Measurements from ENCODE around the gene PIAS4.
"Not testable (repeated sequence)": the region's sequence is repeated elsewhere in the genome, so short reads cannot be mapped to it uniquely, and the experiment has no call there.

Gene PIAS4

DNA sequence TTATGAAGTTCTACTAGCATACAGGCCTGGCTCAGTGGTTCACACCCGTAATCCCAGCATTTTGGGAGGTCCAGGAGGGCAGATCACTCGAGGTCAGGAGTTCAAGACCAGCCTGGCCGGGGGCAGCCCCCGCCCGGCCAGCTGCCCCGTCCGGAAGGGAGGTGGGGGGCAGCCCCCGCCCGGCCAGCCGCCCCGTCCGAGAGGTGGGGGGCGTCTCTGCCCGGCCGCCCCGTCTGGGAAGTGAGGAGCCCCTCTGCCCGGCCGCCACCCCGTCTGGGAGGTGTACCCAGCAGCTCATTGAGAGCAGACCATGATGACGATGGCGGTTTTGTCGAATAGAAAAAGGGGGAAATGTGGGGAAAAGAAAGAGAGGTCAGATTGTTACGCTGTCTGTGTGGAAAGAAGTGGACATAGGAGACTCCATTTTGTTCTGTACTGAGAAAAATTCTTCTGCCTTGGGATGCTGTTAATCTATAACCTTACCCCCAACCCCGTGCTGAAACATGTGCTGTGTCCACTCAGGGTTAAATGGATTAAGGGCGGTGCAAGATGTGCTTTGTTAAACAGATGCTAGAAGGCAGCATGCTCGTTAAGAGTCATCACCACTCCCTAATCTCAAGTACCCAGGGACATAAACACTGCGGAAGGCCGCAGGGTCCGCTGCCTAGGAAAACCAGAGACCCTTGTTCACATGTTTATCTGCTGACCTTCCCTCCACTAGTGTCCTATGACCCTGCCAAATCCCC, 8.7 kb upstream of the PIAS4 start:
- DNase-seq = not testable (repeated sequence)

DNA sequence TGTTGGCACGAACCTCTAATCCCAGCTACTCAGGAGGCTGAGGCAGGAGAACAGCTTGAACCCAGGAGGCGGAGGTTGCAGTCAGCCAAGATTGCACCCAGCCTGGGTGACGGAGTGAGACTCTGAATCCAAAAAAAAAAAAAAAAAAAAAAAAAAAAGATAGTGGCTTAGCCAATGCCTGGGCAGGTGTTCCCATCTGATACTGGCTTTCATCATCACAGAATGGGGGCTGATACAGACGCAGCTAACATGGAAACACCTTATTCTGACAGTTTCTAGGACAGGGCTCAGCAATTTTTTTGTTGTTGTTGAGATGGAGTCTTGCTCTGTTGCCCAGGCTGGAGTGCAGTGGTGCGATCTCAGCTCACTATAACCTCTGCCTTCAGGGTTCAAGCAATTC, 6.7 kb upstream of the PIAS4 start:
- DNase-seq = not testable (repeated sequence)

DNA sequence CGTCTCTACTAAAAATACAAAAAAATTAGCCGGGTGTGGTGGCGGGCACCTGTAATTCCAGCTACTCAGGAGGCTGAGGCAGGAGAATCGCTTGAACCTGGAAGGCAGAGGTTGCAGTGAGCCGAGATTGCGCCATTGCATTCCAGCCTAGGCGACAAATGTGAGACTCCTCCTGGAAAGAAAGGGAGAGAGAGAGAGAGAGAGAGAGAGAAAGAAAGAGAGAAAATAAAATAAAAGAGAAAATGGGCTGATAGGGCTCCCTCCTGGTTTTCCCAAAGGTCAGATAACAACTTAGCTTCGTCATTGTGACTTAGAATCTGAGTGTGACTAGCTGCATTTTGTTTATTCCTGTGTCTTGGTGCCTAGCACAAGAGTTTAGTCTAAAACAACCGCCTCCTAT, 2.1 kb upstream of the PIAS4 start:
- DNase-seq = not testable (repeated sequence)

DNA sequence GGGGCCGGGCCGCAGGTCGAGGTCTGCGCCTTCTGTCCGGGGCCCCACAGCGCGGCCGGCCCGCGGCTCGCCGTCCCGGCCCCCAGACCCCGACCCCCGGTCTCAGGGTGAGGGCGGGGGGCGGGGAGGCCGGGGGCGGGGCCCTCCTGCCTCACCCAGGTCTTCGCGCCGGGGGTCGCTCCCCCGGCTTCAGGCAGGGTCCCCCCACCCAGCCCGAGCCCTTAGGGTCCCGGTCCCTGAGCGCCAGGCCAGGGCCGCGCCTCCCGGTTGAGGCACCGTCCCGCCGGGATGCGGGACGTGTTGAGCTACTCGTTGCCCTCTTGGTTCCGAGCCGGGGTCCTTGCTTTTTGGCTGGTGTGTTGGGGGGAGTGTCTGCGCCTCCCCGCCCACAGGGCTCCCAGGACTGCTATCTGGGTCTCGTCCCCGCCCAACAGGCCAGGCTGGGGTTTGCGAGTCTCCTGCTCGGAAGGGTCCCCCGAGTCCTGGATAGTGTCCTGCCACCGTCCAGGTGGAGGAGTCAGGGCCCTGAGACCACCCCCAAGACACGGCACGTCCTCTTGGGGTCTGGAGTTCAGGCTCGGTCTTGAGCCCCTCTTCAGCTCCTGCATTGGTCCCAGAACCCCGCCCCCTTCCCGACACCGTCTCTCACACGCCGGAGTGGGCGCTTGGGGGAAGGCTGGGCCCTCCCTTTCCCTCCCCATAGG, 452 bp downstream of the PIAS4 start:
- DNase-seq = peak; percentile 22

DNA sequence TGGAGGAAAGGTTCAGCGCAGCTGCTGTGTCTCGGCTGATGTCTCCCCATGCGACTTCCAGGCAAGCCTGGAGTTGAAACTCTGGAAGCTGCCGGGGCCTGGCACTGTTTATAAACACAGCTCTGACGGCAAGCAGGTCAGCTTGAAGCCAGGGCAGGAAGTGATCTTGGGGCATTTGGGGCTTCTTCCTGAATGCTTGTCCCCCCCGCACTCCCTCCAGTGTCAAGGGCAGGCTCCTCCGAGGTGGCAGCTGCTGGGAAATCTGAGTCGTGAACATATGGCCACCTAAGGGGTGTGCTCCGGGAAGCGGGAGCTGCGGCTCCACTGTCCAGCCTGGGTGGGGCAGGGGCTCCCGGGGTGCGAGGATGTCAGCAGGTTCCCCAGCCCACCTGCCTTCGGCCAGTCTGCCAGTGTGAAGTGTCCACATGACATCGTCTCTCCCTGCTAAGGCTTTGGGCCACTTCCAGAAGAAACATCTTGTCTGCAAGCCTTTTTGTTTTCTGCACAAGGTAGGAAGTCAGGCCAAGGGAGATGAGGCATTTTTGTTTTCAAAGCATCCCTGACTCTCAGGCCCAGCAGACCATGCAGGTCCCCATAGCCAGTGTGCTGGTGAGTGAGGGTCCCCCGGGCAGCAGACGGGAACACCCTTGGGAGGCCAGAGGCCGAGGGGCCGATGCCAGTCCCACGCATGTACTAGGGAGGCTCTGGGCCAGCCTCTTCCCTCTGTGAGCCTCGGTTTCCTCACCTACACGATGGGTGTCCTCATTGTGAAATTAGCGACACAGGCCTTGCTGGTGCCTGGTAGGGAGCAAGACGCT, 2.7 kb downstream of the PIAS4 start:
- DNase-seq = no peak

DNA sequence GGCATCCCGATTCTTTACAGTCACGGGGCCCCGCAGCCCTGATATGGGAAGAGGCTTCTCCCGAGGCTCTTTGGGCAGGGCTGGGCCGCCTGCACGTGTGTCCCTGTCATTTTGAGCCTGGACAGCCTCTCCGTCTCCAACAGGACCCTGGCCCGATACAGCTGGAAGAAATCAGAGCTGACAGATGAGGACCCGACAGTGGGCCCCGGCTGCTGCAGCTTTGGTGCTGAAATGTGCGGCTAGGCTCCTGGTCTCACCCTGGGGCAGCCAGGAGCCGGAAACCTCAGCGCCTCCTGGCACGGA, 3.2 kb downstream of the PIAS4 start:
- DNase-seq = no peak

DNA sequence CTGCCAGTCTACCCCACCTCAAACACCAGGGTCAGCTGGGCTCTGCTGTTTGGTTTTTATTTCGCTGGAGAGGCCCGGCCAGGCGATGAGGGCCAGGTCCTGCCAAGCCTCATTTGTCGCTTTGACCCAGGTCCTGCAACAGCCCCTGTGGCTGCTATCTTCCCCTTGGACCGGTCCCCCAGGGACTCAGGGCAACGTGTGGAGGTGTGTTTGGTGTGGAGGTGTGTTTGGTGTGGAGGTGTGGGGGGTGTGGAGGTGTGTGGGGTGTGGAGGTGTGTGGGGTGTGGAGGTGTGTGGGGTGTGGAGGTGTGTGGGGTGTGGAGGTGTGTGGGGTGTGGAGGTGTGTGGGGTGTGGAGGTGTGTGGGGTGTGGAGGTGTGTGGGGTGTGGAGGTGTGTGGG, 3.9 kb downstream of the PIAS4 start:
- DNase-seq = not testable (repeated sequence)

DNA sequence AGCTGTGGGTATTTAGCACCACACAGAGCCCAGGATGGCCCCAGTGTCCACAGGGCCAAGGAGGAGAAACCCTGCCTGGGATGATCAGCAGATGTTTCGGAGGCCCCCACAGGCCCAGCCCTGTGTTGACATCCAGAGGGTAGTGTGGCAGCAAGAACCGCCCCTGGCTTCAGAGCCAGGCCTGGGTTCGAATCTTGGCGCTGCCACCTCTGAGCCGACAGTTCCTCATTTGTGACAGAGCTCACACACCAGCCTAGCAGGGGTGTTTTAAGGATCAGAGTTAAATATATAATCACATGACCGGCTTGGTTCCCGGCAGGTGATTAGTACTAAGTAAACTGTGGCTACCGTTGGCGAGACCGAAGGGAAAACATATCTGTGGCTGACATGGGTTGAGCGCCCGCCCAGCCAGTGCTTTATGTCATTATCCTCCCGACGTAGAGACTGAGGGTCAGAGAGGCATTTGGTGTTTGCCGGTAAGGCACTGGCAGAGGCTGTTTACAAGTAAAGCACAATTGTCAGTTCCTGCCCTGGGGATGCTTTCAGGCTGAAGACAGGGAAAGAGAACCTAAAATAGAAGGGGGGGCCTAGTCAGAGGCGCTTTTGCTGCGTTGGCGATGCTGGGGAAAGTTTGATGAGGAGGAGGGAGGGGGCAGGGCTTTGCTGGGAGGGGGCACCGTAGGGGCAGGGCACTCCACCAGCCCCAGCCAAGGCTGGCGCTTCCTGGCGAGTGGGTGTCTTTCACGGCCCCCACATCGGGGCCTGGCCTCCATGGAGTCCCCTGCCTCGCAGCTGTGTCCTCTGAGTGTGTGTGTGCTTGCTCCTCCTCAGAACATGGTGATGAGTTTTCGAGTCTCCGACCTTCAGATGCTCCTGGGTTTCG, 4.8 kb downstream of the PIAS4 start:
- DNase-seq = no peak

DNA sequence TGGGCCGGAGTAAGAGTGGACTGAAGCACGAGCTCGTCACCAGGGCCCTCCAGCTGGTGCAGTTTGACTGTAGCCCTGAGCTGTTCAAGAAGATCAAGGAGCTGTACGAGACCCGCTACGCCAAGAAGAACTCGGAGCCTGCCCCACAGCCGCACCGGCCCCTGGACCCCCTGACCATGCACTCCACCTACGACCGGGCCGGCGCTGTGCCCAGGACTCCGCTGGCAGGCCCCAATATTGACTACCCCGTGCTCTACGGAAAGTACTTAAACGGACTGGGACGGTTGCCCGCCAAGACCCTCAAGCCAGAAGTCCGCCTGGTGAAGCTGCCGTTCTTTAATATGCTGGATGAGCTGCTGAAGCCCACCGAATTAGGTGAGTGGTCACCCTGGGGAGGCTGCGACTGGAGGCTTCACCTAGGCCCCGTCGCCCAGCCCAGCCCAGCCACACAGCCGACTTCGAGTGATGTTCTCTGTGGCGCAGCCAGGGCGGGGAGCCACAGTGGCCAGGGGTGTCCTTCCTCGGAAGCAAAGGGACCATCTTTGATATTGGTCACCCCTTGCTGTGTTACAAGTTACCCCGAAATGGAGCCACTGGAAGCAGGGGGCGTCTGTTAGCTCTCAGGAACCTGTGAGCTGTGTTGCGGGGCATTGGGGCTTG, 5.6 kb downstream of the PIAS4 start:
- no peak for DNase-seq

DNA sequence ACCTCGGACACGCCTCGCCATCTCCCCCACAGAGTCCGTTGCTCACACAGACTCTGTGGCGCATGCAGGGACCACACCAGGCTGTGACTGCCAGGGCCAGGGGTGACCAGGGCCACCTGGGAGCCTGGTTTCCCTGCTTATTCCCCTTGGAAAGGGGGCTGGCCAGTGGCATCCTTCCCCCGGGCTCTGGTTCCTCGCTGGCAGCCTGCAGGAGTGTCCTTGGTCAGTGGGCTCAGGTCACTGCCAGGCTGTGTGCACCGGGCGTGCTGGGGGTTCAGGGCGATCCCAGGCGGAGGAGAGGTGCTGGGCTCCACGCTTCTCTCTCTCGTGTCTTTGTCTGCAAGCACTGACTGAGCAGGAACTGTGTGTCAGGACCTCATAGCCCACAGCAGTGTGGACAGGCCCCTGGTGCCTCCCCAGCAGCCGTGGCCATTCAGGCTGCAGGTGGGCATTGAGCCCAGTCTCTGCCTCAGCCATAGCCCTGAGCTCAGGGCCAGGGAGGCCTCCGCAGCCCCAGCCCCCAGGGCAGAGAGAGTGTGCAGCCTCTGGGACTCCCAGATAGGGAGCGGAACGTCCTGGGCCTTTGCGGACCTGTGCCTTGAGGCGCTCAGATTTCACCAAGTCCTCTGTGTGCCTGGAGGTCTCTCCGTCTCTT, 6.5 kb downstream of the PIAS4 start:
- no peak for DNase-seq

DNA sequence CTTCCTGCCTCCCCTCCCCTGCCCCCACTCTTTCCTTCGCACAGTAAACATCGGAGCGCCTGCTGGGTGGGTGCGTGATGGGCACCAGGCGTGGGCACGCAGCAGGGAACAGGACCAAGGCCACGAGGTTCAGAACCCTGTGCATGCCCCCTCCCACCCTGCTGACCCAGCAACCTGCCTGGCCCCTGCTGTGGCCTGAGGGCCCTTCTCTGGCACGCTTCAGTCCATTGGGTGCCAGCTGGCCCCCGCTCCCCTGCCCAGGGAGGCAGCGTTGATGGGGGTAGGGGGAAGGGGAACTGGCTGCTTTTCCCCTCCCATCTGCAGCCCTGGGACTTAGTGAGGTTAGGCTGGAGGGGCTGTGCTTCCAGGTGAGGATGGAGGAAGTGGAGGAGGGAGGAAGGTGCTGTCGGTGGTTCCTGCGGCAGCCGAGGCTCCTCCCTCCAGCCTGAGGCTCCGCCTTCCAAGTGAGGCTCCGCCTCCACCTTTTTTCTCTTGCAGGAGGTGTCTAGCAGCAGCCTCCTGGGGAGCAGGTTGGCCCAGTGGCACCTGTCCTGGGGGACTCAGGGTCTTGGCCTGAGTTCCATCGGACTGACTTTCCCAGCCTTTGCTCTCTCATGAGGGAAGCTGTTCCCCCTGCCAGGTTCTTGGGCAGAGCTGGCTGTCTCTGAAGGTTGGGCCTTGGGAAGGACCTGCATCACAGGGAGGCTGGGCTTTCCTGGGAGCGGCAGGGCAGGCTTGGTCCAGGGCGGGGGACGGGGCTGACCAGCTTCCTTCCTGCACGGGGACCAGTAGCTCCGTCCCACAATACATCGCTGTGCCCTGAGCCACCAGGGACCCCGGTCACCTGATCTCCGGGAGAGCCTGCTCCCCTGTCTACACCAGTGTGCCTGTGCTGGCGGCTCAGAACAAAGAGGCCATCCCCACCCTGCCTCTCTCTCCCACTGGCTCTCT, 7.3 kb downstream of the PIAS4 start:
- peak; percentile 39 for DNase-seq

DNA sequence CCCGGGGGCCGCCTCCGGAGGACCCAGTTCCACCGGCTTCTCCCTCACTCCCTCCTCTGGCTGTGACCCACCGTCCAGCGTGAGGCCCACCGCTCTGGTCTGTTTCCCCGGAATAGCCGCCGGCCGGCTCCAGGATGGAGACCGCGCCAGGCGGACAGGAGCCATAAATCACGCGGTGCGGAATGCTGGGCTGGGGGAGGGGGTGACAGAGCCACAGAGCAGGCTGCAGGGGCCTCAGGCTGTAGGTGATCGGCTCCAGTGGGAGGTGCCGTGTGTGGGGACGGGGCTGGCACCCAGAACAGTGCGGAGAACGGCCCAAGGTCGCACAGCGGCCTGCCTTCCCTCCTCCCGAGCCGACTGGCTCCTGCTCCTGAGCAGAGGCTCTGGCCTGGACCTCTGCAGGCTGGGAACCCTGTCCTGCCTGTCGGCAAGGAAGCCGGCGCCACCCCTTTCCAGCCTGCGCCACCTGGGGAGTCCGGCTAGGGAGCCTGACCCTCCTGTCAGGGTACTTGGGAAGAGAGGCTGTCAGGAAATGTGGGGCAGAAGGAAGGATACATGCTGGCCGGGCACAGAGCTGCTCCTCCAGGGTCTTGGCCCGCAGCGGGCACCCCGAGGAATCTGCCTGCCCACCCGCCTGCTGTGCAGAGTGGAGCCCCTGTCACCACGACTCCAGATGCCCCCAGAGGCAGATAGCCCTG, 8.3 kb downstream of the PIAS4 start:
- DNase-seq = no peak

DNA sequence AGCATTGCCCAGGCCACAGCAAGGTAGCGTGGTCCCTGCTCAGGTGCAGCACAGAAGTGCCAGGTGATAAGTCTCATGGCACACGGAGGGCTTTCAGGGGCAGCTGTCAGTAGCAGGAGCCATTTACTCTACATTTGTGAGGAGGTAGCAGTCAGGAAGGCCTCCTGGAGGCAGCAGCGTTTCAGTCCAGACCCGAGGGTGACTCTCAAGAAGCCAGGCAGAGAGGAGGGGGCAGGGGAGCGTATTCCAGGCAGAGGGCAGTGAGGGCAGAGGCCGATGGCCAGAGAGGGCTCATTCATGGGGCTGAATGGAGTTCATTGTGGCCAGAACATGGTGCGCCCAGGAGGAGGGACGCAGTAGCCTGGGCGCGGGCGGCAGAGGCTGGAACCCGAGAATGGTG, 8.9 kb downstream of the PIAS4 start:
- no peak for DNase-seq

DNA sequence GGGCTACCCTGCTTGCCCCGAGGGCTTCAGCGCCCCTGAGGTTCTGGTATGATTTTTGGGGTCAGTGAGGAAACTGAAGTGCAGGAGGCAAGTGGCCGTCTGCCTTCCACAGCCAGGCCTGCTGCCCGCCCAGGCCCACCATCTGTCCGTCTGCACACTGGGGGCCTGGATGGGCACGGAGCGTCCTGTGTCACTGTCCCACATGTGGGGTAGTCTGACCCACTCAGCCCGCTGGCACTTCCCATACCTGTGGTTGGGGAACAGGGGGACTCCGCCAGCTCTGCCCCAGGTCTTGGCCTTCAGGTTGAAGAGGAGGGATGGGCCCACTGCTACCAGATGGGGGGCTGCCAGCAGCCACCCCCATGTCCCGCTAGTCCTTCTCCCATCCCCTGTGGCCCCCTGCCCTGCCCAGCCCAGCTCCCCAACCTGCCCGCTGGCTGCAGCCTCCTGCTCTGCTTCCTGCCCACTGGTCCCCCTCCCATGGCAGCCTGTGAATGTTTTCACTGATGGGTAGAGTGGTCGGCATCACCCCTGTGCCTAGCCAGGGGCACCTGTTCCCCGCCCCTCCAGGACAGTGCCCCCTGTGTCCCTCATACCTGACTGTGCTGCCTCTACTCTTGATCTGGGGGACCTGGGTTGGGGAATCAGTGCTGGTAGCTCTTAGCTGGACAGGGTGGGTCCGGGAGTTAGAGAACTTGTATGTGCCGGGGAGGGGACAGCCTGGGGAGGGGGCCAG, 9.5 kb downstream of the PIAS4 start:
- no peak for DNase-seq

DNA sequence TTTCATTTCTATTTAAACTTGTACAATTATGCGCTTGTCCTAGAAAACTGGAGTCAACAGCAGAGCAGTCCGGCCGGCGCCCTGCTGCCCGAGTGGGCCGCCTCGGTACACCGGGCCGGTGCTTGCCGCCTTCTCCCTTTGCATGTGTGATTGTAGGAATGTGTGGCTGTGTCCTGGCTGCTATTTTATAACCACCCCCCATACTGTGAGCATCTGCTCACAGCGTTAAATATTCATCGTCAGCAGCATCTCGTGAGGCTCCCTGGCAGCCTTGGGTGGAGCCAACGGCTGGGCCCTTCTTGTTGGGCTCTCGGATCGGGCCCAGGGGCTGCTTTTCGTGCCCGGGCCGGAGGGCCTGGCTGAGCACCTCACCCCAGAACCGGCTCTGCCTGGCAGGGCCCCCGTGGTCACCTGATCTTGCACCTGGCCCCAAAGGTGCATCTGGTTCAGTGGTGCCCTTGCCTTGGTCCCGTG, 10.6 kb downstream of the PIAS4 start:
- DNase-seq = no peak

DNA sequence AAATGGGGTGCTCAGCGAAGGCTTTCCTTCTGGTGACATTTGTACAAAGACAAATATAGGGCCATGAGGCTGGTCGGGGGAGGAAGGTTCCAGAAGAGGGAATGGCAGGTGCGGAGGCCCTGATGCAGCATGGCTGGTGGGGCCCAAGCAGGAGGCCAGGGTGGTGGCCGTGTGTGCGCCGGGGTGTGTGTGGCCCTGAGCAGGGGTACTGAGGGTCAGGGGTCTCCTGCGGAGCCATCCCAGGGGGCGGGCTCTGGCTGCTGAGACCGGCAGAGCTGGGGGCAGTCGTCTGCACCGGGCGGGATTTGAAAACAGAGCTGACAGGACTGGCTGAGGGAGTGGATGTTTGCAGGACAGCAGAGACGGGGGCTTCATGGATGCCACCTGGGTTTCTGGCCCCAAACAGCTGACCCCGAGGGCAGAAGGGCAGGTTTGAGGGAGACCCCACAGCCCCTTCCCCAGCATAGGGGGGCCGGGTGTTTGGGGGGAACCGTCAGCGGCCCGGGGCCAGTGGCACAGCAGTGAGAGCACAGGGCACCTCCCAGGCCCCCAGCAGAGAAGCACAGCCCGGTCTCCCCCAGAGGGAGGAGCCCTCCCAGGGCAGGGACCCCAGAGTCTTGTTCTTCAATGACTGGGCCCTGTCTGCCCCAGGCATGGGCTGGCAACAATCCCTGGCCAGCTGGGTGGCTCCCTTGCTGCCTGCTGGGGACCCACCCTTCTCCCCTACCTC, 11.4 kb downstream of the PIAS4 start:
- no peak for DNase-seq

DNA sequence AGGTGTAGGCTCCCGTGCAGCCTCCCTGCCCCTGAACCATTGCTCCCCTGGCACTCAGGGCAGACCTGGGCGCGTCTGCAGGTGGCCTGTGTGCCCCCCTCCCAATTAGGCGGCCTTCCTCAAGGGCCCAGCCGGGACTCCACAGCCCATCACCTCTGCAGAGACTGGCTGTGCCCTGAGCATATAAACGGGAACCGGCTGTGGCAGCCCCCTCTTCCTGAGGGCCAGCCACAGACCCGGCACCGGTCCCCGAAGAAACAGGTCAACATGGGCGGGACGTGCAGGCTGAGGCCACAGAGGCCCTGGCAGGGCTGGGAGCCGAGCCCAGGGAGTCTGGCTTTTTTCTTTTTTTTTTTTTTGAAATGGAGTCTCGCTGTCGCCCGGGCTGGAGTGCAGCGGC, 12.0 kb downstream of the PIAS4 start:
- no peak for DNase-seq
